Ramos (cell line): ENCODE data around the gene HSPA1B.
"Not testable (repeated sequence)": the region's sequence is repeated elsewhere in the genome, so short reads cannot be mapped to it uniquely, and the experiment has no call there.

Experiments
- in situ Hi-C: fragments of 300-500 bp; cut with MboI; formaldehyde crosslinking; loops from one replicate; pipeline ENCODE4 v1.14.3; 2022; ENCODE audit warnings: low sequenced_read_pairs; ENCODE audit not compliant: unreplicated experiment

HSPA1B gene

DNA sequence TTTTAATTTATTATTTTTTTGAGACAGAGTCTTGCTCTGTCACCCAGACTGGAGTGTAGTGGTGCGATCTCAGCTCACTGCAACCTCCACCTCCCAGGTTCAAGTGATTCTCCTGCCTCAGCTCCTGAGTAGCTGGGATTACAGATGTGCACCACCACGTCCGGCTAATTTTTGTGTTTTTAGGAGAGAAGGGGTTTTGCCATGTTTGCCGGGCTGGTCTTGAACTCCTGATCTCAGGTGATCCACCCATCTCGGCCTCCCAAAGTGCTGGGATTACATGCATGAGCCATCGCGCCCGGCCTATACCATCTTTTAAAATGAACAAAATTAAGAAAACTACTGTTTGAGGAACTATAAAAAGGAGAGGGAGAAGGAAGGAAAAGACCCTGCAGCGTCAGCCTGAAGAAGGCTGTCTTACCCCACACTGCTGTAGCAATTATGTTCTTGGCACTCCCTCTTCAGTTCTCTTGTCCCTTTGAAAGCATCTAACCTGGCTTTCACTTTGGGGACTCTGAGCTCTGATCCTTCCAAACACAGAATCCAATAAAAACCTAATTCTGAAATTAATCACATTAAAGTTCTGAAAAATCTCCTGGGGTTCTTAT, 3.8 kb upstream of the HSPA1B start:
- in situ Hi-C loops: not testable (repeated sequence)

DNA sequence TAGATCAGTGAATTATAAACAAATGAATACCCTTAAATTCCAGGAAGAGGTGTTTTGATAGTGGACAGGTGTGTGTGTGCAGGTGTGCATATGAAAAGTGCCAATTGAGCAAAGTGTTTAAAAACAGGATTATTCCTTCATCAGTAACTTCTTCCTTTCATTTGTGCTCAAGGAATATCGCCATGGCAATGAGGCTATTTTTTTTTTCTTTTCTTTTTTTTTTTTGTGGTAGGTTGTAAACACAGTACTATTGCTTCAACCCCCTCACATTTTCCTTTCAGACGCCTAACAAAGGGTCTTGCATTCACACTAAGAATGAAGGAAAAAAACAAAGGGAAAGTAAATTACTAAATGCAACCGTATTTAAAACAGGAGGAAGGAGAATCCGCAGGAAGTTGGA, 2.0 kb upstream of the HSPA1B start:
- in situ Hi-C loops: no loop called here

DNA sequence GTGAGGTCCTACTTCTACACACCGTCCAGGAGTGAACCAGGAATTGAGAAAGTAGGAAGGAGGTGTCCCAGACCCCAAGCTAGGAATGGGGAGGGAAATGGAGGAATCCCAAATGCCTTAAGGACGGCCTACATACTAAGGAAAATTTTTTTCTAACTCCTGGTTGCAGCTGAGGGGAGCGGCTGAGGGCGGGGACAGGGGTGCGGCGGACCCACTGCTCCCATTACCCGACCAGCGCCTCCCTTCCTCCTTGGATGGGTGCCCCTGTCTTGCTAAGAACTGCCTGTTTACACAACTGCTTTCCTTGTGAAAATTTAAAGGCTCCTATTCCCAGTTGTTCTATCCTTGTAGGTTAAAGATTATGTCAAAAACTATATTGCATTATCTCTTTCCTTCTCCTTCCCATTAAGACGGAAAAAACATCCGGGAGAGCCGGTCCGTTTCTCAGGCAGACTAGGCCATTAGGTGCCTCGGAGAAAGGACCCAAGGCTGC, 699 bp upstream of the HSPA1B start:
- in situ Hi-C loops: no loop called here

DNA sequence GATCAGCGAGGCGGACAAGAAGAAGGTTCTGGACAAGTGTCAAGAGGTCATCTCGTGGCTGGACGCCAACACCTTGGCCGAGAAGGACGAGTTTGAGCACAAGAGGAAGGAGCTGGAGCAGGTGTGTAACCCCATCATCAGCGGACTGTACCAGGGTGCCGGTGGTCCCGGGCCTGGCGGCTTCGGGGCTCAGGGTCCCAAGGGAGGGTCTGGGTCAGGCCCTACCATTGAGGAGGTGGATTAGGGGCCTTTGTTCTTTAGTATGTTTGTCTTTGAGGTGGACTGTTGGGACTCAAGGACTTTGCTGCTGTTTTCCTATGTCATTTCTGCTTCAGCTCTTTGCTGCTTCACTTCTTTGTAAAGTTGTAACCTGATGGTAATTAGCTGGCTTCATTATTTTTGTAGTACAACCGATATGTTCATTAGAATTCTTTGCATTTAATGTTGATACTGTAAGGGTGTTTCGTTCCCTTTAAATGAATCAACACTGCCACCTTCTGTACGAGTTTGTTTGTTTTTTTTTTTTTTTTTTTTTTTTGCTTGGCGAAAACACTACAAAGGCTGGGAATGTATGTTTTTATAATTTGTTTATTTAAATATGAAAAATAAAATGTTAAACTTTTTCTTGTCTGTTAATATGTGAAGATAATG, 2.2 kb downstream of the HSPA1B start:
- in situ Hi-C loops: no loop called here

DNA sequence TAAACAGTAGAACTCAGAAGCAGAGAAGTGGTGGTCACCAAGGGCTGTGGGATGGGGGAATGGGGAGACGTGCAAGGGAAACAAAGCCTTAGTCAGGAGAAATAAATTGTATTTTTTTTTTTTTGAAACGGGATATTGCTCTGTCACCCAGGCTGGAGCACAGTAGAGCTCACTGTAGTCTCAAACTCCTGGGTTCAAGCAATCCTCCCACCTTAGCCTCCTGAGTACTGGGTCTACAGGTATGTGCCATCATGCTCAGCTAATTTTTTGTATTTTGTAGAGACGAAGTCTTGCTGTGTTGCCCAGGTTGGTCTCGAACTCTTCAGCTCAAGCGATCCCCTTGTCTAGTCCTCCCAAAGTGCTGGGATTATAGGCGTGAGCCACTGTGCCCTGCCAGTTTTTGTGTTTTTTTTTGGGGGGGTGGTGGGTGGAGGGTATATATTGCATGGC, 3.4 kb downstream of the HSPA1B start:
- in situ Hi-C loops: no loop called here

DNA sequence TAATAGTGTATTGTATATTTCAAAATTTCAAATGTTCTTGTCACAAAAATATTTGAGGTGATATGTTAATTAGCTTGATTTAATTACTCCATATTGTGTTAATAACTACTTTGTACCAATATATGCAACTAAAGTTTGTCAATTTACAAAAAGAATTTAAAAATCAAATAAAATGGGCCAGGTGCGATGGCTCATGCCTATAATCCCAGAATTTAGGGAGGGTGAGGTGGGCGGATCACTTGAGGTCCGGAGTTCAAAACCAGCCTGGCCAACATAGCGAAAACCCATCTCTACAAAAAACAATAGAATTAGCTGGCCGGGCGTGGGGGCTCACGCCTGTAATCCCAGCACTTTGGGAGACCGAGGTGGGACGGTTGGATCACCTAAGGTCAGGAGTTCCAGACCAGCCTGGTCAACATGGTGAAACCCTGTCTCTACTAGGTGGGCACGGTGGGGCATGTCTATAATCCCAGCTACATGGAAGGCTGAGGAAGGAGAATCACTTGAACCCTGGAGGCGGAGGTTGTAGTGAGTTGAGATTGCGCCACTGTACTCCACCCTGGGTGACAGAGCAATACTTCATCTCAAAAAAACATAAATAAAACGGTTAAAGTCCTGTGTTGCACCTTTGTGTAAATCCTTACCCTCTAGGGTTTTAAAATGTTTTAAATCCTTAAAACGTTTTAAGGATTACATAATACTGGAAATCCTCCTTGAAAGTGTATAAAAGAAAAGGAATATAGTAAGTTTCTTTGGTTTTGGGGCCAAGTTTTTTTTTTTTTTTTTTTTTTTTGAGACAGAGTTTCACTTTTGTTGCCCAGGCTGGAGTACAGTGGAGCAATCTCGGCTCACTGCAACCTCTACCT, 4.0 kb downstream of the HSPA1B start:
- in situ Hi-C loops: no loop called here

DNA sequence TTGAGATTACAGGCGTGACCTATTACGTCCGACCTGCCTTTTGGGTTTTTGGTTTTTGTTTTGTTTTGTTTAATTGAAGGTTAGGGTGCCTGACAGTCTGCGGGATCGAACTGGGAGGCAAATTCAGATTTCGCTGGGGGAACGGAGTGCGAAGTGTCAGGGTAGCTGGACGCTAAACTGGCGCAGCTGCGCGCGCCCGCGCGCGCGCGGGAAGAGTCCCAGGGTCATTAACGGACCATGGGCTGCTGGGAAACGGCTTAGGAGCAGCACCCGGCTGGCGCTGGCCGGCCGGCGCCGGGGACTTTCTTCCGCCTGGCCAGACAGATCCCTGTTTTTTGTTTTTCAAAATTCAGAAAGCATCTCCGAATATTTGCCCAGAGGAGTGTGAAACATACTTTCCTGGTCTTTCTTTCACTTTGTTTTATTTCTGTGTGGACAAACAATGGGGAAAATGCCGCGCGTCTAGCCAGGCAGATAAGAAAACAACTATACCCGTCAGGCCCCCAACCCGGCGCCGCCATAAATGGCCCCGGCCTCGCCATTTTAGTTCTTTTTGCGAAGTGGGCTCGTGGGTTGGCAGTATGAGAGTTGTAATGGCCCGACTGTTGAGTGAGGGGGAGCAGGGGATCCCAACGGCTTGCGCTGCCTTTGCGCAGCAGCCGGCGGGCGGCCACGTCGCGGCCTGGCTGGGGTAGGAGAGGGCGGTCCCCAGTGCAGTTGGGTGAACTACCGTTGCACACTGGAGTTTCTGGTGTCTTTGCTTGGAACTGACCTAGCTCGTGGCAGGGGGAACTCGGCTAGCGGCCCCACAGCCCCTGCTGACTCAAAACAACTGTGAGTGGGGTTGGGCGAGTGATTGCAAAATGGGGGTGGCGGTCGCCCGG, 7.1 kb downstream of the HSPA1B start:
- in situ Hi-C loops: no loop called here

DNA sequence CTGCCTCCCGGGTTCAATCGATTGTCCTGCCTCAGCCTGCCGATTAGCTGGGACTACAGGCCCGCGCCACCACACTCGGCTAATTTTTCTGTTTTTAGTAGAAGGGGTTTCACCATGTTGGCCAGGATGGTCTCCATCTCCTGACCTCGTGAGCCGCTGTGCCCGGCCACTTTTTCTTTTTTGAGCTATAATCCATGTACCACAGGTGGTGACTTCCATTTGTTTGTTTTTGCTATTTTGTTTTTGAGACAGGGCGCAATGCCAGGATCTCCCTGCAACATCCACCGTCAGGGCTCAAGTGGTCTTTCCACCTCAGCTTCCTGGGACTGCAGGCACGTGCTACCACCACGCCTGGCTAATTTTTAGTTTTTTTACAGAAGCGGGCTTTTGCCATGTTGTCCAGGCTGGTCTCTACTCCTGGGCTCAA, 8.5 kb downstream of the HSPA1B start:
- in situ Hi-C loops: no loop called here

DNA sequence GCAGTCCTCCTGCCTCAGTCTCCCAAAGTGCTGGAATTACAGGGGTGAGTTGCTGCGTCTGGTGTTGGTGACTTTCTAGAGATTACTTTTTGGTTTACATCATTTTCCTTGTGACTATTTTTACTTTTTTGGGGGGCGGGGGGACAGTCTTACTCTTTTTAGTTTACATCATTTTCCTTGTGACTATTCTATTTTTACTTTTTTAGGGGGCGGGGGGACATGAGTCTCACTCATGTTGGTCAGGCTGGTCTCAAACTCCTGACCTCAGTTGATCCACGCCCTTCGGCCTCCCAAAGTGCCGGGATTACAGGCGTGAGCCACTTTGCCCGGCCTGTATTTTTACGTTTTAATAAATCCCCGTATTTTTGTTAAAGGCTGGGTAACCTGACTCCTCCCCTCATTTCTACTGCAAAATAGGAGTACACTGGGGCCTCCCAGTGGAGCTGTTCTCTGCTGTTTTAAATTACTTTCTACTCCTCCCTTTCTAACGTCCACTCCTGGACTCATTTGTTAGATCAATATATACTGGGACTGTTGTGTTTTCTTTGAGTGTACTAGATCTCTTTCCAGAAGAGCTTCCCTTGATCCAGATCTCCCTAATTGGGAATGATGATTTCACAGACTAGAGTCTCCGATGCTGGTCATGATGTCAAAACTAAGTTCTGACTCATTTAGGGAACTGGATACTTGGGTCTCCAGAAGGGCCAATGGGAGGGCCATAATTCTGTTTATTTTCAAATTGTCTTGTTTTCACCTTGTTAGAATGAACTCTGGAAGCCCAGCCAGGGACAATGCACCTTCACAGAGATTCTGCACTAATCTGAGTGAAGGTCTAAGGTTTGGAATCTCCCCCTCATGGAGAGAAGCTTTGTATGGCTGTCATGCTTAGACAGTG, 9.2 kb downstream of the HSPA1B start:
- in situ Hi-C loops: no loop called here

DNA sequence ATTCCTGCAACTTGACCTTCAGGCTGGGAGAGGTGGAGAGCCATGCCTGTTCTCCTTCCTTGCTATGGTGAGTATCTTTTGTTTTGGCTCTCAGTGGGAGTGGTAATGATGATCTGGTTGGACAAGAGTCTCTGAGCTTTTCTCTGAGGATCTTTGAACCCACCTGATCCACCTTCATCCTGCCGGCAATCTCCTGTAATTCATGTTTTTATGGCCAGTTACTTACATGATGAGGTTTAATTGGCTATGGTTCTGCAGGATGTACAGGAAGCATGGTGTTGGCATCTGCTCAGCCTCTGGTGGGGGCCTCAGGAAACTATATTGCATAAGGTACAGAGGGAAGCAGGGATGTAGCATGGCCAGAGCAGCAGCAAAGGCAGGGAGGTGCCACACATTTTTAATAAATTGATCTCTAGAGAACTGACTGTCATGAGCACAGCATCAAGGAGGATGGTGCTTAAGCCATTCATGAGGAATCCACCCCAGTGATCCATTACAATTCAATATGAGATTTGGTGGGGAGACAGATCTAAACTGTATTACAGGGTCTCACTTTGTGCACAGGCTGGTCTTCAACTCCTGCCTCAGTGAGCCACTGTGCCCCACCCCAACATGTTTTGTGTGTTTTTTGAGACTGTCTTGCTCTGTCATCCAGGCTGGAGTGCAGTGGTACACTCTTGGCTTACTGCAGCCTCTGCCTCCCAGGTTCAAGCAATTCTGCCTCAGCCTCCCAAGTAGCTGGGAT, 10.0 kb downstream of the HSPA1B start:
- in situ Hi-C loops: no loop called here

DNA sequence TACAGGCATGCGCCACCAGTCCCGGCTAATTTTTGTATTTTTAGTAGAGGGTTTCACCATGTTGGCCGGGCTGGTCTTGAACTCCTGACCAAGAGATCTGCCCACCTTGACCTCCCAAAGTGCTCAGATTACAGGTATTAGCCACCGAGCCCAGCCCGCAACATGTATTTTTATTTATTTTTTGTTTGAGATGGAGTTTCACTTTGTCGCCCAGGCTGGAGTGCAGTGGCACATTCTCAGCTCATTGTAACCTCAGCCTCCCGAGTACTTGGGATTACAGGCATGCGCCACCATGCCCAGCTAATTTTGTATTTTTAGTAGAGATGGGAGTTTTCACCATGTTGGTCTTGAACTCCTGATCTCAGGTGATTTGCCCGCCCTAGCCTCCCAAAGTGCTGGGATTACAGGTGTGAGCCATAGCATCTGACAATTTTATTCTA, 10.6 kb downstream of the HSPA1B start:
- in situ Hi-C loops: not testable (repeated sequence)

DNA sequence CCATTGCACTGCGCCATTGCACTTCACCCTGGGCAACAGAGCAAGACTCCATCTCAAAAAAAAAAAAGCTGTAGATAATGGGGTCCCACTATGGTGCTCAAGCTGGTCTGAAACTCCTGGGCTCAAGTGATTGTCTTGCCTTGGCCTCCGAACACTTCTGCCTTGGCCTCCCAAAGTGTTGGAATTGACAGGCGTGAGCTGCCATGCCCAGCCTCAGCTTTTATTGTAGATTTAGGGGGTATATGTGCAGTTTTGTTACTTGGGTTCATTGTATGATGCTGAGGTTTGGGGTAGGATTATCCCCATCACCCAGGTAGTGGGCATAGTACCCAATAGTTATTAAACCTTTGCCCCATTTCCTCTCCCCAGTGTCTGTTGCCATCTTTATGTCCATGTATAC, 11.4 kb downstream of the HSPA1B start:
- in situ Hi-C loops: no loop called here

DNA sequence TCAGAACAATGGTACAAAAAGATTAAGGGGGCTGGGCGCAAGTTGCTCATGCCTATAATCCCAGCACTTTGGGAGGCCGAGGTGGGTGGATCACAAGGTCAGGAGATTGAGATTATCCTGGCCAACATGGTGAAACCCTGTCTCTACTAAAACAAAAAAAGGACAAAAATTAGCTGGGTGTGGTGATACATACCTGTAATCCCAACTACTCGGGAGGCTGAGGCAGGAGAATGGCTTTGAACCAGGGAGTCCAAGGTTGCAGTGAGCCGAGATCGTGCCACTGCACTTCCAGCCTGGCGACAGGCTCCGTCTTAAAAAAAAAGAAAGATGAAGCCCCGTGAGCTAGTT, 12.2 kb downstream of the HSPA1B start:
- in situ Hi-C loops: not testable (repeated sequence)

DNA sequence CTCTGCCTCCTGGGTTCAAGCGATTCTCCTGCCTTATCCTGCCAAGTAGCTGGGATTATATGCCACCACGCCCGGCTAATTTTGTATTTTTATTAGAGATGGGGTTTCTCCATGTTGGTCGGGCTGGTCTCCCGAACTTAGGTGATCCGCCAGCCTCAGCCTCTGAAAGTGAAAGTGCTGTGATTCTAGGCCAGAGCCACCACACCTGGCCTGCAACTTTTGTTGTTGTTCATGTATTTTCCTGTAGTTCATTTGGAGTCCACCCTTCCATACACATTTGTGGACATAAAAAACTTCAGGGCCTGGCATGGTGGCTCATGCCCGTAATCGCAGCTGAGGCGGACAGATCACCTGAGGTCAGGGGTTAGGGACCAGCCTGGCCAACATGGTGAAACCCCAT, 14.5 kb downstream of the HSPA1B start:
- in situ Hi-C loops: no loop called here

DNA sequence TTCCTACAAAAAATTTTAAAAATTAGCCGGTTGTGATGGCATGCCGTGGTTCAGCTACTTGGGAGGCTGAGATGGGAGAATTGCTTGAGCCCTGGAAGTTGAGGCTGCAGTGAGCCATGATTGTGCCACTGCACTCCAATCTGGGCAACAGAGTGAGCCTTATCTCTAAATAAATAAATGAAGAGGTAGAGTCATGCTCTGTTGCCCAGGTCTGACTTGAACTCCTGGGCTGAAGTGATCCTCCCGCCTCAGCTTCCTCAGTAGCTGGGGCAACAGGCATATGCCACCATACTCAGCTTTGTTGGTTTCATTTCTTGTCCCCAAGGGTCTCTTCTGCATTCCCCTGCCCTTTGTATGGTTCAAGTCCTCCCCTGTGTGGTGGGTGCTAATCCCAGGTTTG, 17.0 kb downstream of the HSPA1B start:
- in situ Hi-C loops: no loop called here

DNA sequence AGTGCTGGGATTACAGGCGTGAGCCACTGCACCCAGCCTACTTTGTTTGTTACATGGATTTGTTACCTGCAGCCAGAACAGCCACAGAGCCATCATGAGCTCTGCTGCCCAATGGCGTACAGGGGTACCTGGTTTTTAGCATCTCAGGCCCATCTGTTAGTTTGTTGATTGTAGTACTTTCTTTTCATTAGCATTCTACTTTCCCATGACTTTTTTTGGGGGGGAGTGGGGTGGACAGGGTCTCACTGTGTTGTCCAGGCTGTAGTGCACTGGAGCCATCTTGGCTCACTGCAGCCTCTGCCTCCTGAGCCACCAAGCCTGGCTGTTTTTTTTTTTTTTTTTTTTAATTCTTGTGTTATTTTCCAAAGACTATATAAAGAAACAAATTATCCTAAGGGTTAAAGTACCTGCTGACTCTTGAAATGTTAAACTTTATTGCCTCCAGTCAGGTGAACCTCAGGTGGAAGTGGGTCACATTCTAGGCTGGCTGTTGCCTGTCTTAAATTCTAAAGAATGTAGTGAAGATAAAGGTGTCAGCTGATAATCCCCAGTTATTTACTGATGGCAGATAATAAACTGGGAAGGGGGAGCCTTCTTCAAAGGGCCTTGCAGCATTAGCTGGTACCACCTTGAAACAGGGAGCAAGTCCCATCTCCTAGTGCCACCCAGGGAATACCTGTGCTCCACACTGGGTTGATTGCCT, 19.9 kb downstream of the HSPA1B start:
- in situ Hi-C loops: no loop called here

DNA sequence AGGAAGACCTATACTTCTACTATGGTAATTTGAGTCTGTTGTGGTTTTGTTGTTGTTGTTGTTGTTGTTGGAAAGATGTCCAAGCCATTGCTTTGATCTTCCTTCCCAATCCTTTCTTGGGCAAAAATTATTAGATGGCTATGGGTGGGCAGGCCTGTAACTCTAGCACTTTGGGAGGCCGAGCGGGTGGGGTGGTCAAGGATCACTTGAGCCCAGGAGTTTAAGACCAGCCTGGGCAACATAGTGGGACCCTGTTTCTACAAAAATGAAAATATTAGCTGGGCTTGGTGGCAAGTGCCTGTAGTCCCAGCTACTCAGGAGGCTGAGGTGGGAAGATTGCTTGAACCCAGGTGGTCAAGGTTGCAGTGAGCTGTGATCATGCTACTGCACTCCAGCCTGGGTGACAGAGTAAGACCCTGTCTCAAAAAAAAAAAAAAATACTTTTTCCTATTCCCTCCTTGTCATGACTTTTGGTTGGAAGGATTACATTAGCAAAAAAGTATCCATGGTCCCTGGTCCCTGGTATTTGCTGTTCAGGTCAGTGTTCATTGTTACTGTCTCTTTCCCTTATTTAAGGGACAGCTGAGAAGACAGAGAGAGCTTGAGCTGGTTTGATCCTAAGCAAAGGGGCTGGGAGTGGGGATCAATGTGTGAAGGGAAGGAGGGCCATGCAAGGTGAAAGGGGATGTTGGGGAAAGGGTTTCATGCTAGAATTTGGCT, 23.4 kb downstream of the HSPA1B start:
- in situ Hi-C loops: no loop called here
